Naive thymus-derived CD8-positive, alpha-beta T cell (primary cell): ENCODE measurements around the gene MAP2K5. TPM values are rescaled to one million over a fixed set of nuclear protein-coding genes. Genes with fewer than 3 reads are reported as not detected.
"Not testable (repeated sequence)": the region's sequence is repeated elsewhere in the genome, so short reads cannot be mapped to it uniquely, and the experiment has no call there.

ENCODE experiments used
- ATAC-seq, 2 donors: fragments of 150-1000 bp; cut with Tn5 transposase in 1 of 2; sonication (Bioruptor Pico), chemical (Tn5 transposase) in 1 of 2; 1 replicate in 1 of 2; 2 replicates in 1 of 2; pipeline ENCODE4 v1.10.0; 2021; ENCODE audit warnings: mild to moderate bottlenecking in 2 of 2, moderate library complexity in 2 of 2
- POLR2A ChIA-PET: fragments of 350-600 bp; sonication (Branson Sonifier 250); formaldehyde crosslinking; loops from one replicate; lab custom pipeline; 2021; ENCODE audit warnings: antibody characterized with exemption; lab: Charles Lee
- DNase-seq, 10 donors: peaks; one replicate each; pipeline versions ENCODE4 v3.0.0 to v3.0.0-alpha.2; 2020 to 2022
- H3K27ac Mint-ChIP-seq, 10 donors: one replicate each; pipeline ENCODE4 v1.8.0; 2020 to 2022; ENCODE audit warnings: mild to moderate bottlenecking in 10 of 10, mixed read lengths in 10 of 10, moderate library complexity in 4 of 10, inconsistent platforms in 1 of 10
- H3K27me3 Mint-ChIP-seq, 5 donors: one replicate each; pipeline ENCODE4 v1.8.0; 2021 to 2022; ENCODE audit warnings: mixed read lengths in 5 of 5
- H3K36me3 Mint-ChIP-seq, 3 donors: one replicate each; pipeline ENCODE4 v1.8.0; 2020 to 2022; ENCODE audit warnings: mixed read lengths in 3 of 3, mild to moderate bottlenecking in 2 of 3, inconsistent platforms in 1 of 3
- H3K4me1 Mint-ChIP-seq, 4 donors: one replicate each; pipeline ENCODE4 v1.8.0; 2021 to 2022; ENCODE audit warnings: mixed read lengths in 4 of 4
- H3K4me3 Mint-ChIP-seq, 10 donors: one replicate each; pipeline ENCODE4 v1.8.0; 2020 to 2022; ENCODE audit warnings: mild to moderate bottlenecking in 10 of 10, mixed read lengths in 10 of 10, moderate library complexity in 6 of 10, inconsistent platforms in 1 of 10
- H3K9me3 Mint-ChIP-seq, 9 donors: one replicate each; pipeline ENCODE4 v1.8.0; 2020 to 2022; ENCODE audit warnings: mixed read lengths in 9 of 9, mild to moderate bottlenecking in 3 of 9, inconsistent platforms in 1 of 9, moderate library complexity in 1 of 9
- polyA plus RNA-seq, 3 donors: library from polyadenylated mRNA; unstranded; fragments of 300-500 nt; fragmentation: Illumina TruSeq; gene quantifications; one replicate each; pipeline ENCODE4 v1.2.3, GENCODE V29; 2021
- total RNA-seq, 8 experiments: library from RNA in 2 of 8; stranded (reverse) in 2 of 8; gene quantifications; one replicate each; pipeline ENCODE4 v1.2.3 and lab custom pipeline; 2021 to 2026

Gene MAP2K5
- total and polyA plus RNA-seq, 5 experiments from 2014 or later: 17.8 to 37.6 (median 22.5) TPM

DNA sequence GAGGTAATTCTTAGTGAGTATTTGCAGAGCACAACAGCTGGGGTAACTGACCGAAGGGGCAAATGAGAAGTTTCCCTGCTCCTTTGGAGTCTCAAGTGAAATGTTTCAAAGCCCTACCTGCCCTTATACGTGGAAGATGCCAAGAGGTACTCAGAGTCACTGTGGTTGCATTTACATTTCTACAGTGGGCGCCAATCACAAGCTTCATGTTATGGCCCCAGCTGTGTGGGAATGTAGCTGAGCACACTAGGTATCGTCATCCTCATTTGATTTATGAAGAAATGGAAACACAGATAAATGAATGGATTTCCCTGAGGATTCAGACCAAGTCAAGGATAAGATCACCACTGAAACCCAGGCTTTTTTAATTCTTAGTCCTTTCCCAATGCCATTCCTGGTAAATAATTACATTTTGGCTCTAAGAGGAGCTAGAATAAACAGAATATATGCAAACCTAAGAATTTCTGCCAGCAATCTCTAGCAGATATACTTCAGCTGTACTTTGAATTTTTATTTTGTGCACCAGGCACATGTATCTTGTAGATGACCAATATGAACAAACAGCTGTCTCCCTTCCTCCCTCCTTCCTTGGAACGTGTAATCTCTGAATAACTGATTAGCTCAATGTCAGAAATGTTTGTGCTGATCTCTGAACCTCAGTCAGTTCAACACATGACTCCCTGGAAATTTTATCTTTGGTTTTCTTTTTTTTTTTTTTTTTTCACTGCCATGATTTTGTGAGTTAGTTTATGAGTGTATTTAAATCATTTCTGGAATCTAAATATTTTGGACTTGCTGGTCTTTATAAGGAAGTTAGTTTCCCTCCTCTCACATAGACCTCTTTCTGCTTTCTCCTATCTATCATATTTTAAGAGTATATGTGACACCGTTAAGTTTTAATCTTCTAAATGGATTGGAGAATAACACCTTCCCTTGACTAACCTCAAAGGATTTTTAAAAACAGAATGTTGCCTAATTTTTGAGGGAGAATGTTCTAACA lies 69.2 kb downstream of the MAP2K5 start:
- Mint-ChIP-seq H3K4me3 (no peak overlapping the region), H3K27me3 (no peaks in the 10 kb centered on the region), H3K36me3 (peaks cover 0 to 15% (median 9%) of the 10 kb centered on the region in 3 donors), H3K27ac (peak overlapping the region in 3 of 10 donors; percentile 17 to 49 (median 46)), H3K4me1 (peaks cover 0 to 11% (median 7%) of the 10 kb centered on the region in 4 donors), H3K9me3 (no peaks in the 10 kb centered on the region)
- POLR2A ChIA-PET: no interaction called here
- DNase-seq (no peak), ATAC-seq (no peak)

DNA sequence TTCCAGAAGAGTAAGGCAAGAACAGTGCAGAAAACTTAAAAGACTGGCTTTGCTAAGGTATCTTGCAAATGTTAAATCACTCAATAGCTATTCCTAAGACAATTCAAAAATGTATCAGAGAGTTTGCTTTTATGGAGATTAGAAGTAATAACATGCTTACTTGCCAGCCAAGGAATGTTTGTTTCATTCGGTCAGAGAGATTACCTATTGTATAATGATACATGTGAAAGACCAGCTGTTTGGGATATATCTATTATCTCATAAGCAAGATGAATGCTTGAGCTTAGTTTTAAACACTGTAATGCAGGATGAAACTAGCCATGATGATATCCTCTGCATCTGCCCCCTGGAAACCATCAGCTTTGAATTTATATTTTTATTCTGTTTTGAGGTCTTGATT lies 70.7 kb downstream of the MAP2K5 start:
- H3K27ac Mint-ChIP-seq: no peak overlapping the region
- no peak for ATAC-seq
- POLR2A ChIA-PET: no interaction called here
- H3K4me3 Mint-ChIP-seq: no peak overlapping the region
- H3K27me3 Mint-ChIP-seq: no peaks in the 10 kb centered on the region
- H3K9me3 Mint-ChIP-seq: no peaks in the 10 kb centered on the region
- no peak for DNase-seq
- H3K36me3 Mint-ChIP-seq: peaks cover 0 to 11% (median 10%) of the 10 kb centered on the region in 3 donors
- H3K4me1 Mint-ChIP-seq: peaks cover 0 to 11% (median 5%) of the 10 kb centered on the region in 4 donors

DNA sequence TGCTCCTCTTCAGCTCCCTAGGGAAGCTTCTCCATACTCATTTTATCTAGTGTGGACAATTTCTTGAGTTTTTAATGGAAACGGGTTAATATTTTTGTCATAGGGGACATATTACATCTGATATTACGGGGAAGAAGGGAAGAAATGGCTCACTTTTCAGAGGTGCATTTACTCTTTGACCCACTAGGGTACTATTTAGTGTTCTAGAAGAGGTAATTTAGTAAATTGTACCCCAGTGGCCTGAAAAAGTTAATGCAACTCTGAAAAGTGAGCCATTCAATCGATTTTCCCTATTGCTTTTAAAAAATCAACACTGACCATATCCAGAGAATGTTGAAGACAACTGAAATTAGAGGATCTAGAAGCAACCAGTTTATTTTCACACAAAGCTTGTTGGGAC lies 71.2 kb downstream of the MAP2K5 start:
- DNase-seq: no peak
- Mint-ChIP-seq H3K27me3 (no peaks in the 10 kb centered on the region), H3K36me3 (peaks cover 0 to 15% (median 13%) of the 10 kb centered on the region in 3 donors), H3K27ac (no peak overlapping the region), H3K4me3 (no peak overlapping the region), H3K9me3 (no peaks in the 10 kb centered on the region), H3K4me1 (peaks cover 0 to 11% (median 5%) of the 10 kb centered on the region in 4 donors)
- POLR2A ChIA-PET: no interaction called here
- ATAC-seq: no peak

DNA sequence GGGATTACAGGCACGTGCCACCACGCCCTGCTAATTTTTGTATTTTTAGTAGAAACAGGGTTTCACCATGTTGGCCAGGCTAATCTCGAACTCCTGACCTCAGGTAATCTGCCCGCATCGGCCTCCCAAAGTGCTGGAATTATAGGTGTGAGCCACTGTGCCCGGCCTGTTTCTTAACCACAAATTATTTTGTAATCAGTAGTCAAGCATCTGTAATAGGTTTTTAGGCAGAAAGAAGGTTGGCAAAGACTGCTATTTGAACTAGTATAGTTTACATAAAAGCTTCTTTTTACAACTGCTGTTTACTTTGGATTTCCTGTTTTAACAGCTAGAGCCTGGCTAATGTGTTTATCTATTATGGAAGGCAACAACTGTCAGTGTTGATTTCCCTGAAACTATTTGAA lies 72.6 kb downstream of the MAP2K5 start:
- H3K4me1 Mint-ChIP-seq: peaks cover 0 to 11% (median 4%) of the 10 kb centered on the region in 4 donors
- DNase-seq, H3K27ac Mint-ChIP-seq, POLR2A ChIA-PET, H3K4me3 Mint-ChIP-seq, ATAC-seq, H3K27me3 Mint-ChIP-seq, H3K9me3 Mint-ChIP-seq: not testable (repeated sequence)
- H3K36me3 Mint-ChIP-seq: peaks cover 0 to 17% (median 12%) of the 10 kb centered on the region in 3 donors

DNA sequence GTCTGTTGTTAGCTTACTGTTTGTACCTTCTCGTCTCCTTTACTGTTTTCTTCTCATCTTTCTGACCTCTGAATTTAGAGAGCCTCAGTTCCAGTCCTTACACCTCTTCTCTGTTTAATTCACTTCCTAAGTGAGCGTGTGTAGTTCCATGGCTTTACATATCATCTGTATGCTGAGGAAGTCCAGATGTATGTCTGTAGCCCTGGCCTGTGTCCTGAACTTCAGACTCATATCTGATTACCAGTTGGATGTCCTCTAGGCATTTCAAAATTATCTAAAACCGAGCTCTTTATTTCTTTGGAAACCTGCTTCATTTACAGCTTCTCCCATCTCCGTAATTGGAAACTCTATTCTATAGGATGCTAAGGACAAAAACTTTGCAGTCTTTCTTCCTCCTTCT lies 75.8 kb downstream of the MAP2K5 start:
- DNase-seq (no peak), ATAC-seq (no peak)
- Mint-ChIP-seq H3K27ac (no peak overlapping the region), H3K27me3 (no peaks in the 10 kb centered on the region), H3K4me3 (no peak overlapping the region), H3K36me3 (peaks cover 0 to 18% (median 12%) of the 10 kb centered on the region in 3 donors), H3K4me1 (peaks cover 0 to 1% (median 0%) of the 10 kb centered on the region in 4 donors), H3K9me3 (no peaks in the 10 kb centered on the region)
- POLR2A ChIA-PET: no interaction called here

DNA sequence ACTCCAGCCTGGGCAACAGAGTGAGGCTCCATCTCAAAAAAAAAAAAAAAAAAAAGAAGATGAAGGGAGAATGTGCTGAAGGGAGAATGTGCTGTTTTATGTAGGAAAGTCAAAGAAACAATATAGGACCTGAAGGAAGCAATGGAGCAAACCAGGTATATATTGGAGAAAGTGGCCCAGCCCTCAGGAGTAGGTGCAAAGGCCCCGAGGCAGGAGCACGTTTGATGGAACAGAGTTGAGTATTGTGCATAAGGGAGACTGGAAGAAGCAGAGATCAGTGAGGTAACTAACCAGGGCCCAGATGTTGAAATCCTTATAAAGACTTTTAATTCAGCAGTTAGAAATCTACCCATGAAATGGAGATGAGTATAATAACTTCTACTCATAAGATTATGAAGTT lies 79.6 kb downstream of the MAP2K5 start:
- Mint-ChIP-seq H3K4me3 (no peak overlapping the region), H3K4me1 (no peaks in the 10 kb centered on the region), H3K36me3 (peaks cover 0 to 35% (median 24%) of the 10 kb centered on the region in 3 donors), H3K27ac (peak overlapping the region in 1 of 10 donors; percentile 60), H3K27me3 (no peaks in the 10 kb centered on the region), H3K9me3 (no peaks in the 10 kb centered on the region)
- POLR2A ChIA-PET: no interaction called here
- ATAC-seq: no peak
- no peak for DNase-seq

DNA sequence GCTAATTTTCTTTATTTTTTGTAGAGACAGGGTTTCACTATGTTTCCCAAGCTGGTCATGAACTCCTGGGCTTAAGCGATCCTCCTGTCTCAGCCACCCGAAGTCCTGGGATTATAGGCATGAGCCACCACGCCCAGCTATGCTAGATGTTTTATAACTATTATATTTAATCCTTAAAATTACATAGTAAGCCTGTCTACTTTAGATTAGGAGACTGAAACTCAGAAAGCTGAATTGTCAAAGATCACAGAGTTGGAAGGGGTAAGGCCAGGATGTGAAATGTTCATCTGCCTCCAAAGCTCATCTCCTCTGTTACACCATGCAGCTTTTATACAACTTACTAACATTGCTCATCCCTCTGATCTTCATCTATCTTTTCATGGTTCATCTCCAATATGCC lies 89.8 kb downstream of the MAP2K5 start:
- no peak for ATAC-seq
- no peaks in the 10 kb centered on the region for H3K27me3 Mint-ChIP-seq
- H3K4me3 Mint-ChIP-seq: no peak overlapping the region
- H3K9me3 Mint-ChIP-seq: peaks cover 0 to 5% (median 0%) of the 10 kb centered on the region in 9 donors
- POLR2A ChIA-PET: no interaction called here
- no peak overlapping the region for H3K27ac Mint-ChIP-seq
- H3K36me3 Mint-ChIP-seq: peaks cover 17 to 50% (median 47%) of the 10 kb centered on the region in 3 donors
- DNase-seq: no peak
- H3K4me1 Mint-ChIP-seq: peaks cover 0 to 7% (median 2%) of the 10 kb centered on the region in 4 donors

DNA sequence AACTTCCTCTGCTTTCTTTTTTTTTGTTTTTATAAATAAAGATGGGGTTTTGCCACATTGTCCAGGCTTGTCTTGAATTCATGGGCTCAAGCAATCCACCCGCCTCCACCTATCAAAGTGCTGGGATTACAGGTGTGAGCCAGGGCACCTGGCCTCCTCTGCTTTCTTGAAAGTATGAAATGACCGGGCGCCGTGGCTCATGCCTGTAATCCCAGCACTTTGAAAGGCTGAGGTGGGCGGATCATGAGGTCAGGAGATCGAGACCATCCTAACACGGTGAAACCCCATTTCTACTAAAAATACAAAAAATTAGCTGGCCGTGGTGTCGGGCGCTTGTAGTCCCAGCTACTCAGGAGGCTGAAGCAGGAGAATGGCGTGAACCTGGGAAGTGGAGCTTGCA lies 93.4 kb downstream of the MAP2K5 start:
- H3K9me3 Mint-ChIP-seq, POLR2A ChIA-PET, H3K4me1 Mint-ChIP-seq, ATAC-seq, H3K27me3 Mint-ChIP-seq, H3K27ac Mint-ChIP-seq, DNase-seq, H3K4me3 Mint-ChIP-seq: not testable (repeated sequence)
- peaks cover 5 to 64% (median 31%) of the 10 kb centered on the region in 3 donors for H3K36me3 Mint-ChIP-seq

DNA sequence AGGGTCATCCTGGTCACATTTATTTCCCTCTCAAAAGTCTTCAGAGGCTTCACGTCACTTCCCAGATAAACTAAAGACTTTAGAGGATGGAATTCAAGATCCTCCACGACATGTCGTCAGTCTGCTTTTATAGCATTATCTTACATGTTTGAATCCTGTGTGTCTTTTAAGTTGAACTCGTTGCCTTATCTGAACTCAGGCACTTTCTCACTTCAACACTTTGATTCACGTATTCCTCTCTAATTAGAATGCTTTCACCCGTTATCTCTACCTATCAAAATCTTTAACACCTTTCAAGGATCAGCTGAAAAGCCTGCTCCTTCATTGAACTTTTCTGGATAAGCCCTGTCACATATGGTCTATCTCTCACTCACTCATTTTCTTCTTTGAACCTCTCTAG lies 97.1 kb downstream of the MAP2K5 start:
- no peaks in the 10 kb centered on the region for H3K27me3 Mint-ChIP-seq
- no peak overlapping the region for H3K4me3 Mint-ChIP-seq
- H3K9me3 Mint-ChIP-seq: peaks cover 0 to 4% (median 0%) of the 10 kb centered on the region in 9 donors
- peaks cover 9 to 64% (median 30%) of the 10 kb centered on the region in 3 donors for H3K36me3 Mint-ChIP-seq
- H3K4me1 Mint-ChIP-seq: peaks cover 0 to 7% (median 1%) of the 10 kb centered on the region in 4 donors
- ATAC-seq: no peak
- peak overlapping the region in 1 of 10 donors; percentile 19 for H3K27ac Mint-ChIP-seq
- POLR2A ChIA-PET: no interaction called here
- DNase-seq: no peak

DNA sequence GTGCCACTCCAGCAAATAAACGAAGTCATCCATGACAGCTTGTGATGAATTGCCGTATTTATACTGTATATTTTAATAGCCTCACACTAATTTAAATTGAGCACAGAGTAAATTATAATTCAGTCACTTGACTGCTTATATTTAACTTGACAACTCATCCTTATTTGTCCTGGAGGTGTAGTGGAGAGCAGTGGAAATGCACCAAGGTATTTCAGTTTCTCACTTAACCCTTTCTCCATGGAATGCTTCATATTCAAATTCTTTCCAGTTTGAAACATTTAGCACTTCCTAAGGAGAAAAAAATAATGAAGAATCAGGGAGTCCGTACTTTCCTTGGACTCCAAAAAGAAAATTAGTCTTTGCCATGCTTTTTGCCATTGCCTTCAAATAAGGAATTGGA lies 99.0 kb downstream of the MAP2K5 start:
- Mint-ChIP-seq H3K36me3 (peaks cover 9 to 57% (median 24%) of the 10 kb centered on the region in 3 donors), H3K9me3 (no peaks in the 10 kb centered on the region), H3K4me1 (peaks cover 0 to 7% (median 0%) of the 10 kb centered on the region in 4 donors), H3K27me3 (no peaks in the 10 kb centered on the region), H3K4me3 (no peak overlapping the region), H3K27ac (no peak overlapping the region)
- POLR2A ChIA-PET: no interaction called here
- DNase-seq (no peak), ATAC-seq (no peak)

DNA sequence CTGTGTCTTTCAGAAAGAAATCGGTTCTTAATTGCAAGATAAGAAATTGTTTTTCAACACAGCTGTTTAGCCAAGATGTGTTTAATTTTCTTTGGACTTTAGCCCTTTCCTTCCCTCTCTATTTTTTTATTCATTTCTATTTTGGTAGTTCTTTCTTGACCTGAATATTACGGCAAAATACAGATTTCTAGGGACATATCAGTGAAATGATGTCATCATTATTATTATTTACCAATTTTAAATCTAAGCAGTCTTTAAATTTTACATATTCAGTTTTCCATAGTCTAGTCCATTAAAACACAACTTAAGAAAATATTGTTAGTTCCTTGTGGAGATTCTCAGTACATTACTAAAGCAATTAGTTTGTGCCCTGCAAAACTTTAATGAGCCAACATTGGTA lies 104.3 kb downstream of the MAP2K5 start:
- Mint-ChIP-seq H3K4me3 (no peak overlapping the region), H3K9me3 (peaks cover 0 to 5% (median 0%) of the 10 kb centered on the region in 9 donors), H3K36me3 (peaks cover 21 to 58% (median 52%) of the 10 kb centered on the region in 3 donors), H3K27me3 (no peaks in the 10 kb centered on the region), H3K4me1 (peaks cover 0 to 3% (median 0%) of the 10 kb centered on the region in 4 donors), H3K27ac (no peak overlapping the region)
- DNase-seq (no peak), ATAC-seq (no peak)
- POLR2A ChIA-PET: no interaction called here

DNA sequence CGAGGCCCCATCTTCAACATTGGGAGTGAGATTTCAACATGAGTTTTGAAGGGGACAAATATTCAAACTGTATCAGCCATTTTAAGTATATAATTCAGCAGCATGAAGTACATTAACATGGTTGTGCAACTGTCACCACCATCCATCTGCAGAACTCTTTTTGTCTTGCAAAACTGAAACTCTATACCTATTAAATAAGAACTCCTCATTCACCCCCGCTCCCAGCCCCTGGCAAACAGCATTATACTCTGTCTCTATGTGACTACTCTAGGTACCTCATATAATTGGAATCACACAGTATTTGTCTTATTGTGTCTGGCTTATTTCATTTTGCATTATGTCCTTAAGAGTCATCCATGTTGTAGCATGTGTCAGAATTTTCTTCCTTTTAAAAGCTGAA lies 110.1 kb downstream of the MAP2K5 start:
- H3K4me3 Mint-ChIP-seq: no peak overlapping the region
- H3K36me3 Mint-ChIP-seq: peaks cover 43 to 81% (median 79%) of the 10 kb centered on the region in 3 donors
- no peak overlapping the region for H3K27ac Mint-ChIP-seq
- peaks cover 12 to 41% (median 21%) of the 10 kb centered on the region in 9 donors for H3K9me3 Mint-ChIP-seq
- ATAC-seq (no peak), DNase-seq (no peak)
- H3K4me1 Mint-ChIP-seq: no peaks in the 10 kb centered on the region
- POLR2A ChIA-PET: no interaction called here
- no peaks in the 10 kb centered on the region for H3K27me3 Mint-ChIP-seq

DNA sequence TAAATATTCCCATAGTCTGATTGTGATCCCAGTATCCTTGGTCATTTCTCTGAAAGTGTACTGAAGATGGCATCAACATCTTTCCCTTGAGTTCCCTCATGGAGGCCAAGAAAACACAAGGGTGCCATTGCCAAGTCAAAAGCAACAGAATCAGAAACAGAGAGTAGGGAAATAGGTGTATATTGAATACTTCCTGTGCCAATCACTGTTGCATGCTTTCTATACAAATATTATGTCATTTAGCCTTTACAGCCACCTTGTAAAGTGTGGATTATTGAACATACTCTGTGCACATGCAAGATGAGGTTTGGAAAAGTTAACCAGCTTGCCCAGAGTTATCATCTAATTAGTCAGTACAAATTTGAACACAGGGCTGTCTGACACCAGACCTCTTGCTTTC lies 117.9 kb downstream of the MAP2K5 start:
- Mint-ChIP-seq H3K4me1 (peaks cover 0 to 5% (median 0%) of the 10 kb centered on the region in 4 donors), H3K36me3 (peaks cover 25 to 72% (median 47%) of the 10 kb centered on the region in 3 donors), H3K27ac (peak overlapping the region in 1 of 10 donors; percentile 3), H3K9me3 (peaks cover 5 to 12% (median 7%) of the 10 kb centered on the region in 9 donors), H3K4me3 (no peak overlapping the region), H3K27me3 (no peaks in the 10 kb centered on the region)
- ATAC-seq (no peak), DNase-seq (no peak)
- POLR2A ChIA-PET: no interaction called here
